ENCODE measurements around the gene TTC3.

The TTC3 gene

GRCh38 chr21:37159053-37159776 is 86.2 kb downstream of the TTC3 start:
- no peak for FAIRE-seq

- FAIRE-seq: no peak
Observed at GRCh38 chr21:37159949-37160348, 86.9 kb downstream of the TTC3 start.

- FAIRE-seq: no peak
Observed at GRCh38 chr21:37164742-37165141, 91.7 kb downstream of the TTC3 start.

GRCh38 chr21:37165586-37165985 is 92.5 kb downstream of the TTC3 start:
- FAIRE-seq: no peak

- no peak for FAIRE-seq
Observed at GRCh38 chr21:37166733-37167132, 93.7 kb downstream of the TTC3 start.

- no peak for FAIRE-seq
Observed at GRCh38 chr21:37168666-37169065, 95.6 kb downstream of the TTC3 start.

GRCh38 chr21:37172646-37173045 is 99.6 kb downstream of the TTC3 start:
- no peak for FAIRE-seq

- no peak for FAIRE-seq
Observed at GRCh38 chr21:37176716-37177115, 103.7 kb downstream of the TTC3 start.

- no peak for FAIRE-seq
Observed at GRCh38 chr21:37181059-37181458, 108.0 kb downstream of the TTC3 start.

GRCh38 chr21:37182222-37182621 is 109.2 kb downstream of the TTC3 start:
- no peak for FAIRE-seq

- no peak for FAIRE-seq
Observed at GRCh38 chr21:37183749-37184148, 110.7 kb downstream of the TTC3 start.

- FAIRE-seq: no peak
Observed at GRCh38 chr21:37184784-37185593, 111.9 kb downstream of the TTC3 start.

GRCh38 chr21:37186983-37187382 is 113.9 kb downstream of the TTC3 start:
- FAIRE-seq: no peak

- no peak for FAIRE-seq
Observed at GRCh38 chr21:37188825-37189224, 115.8 kb downstream of the TTC3 start.

GRCh38 chr21:37192019-37192418 is 119.0 kb downstream of the TTC3 start:
- FAIRE-seq: no peak

GRCh38 chr21:37193006-37193405 is 120.0 kb downstream of the TTC3 start:
- no peak for FAIRE-seq

GRCh38 chr21:37193676-37194075 is 120.6 kb downstream of the TTC3 start:
- no peak for FAIRE-seq

GRCh38 chr21:37195059-37195458 is 122.0 kb downstream of the TTC3 start:
- FAIRE-seq: no peak

GRCh38 chr21:37195610-37196009 is 122.6 kb downstream of the TTC3 start:
- FAIRE-seq: no peak

- no peak for FAIRE-seq
Observed at GRCh38 chr21:37196847-37197246, 123.8 kb downstream of the TTC3 start.

GRCh38 chr21:37197746-37198145 is 124.7 kb downstream of the TTC3 start:
- FAIRE-seq: no peak

GRCh38 chr21:37199057-37199924 is 126.2 kb downstream of the TTC3 start:
- no peak for FAIRE-seq

Measured in A204.1 (cell line).